GM13977 (cell line): ENCODE measurements around the gene MARK2.

Experiments used
- DNase-seq: peaks from one replicate; pipeline ENCODE4 v3.0.0; 2012; ENCODE audit warnings: low spot score
- in situ Hi-C: fragments of 300-500 bp; cut with MboI; formaldehyde crosslinking; loops from one replicate; pipeline ENCODE4 v1.12.0; 2022; ENCODE audit warnings: low sequenced_read_pairs, low pct_unique_long_range_greater_than_20kb, mixed read lengths, inconsistent platforms; ENCODE audit not compliant: unreplicated experiment
- TF ChIP-seq, protein P1 (sequence below): IDR thresholded peaks from 2 replicates; pipeline ENCODE4 v1.5.1; 2012; ENCODE audit warnings: mild to moderate bottlenecking, control low read depth; ENCODE audit not compliant: insufficient read depth; ENCODE audit errors: extremely low read depth, missing control alignments

Gene MARK2

DNA sequence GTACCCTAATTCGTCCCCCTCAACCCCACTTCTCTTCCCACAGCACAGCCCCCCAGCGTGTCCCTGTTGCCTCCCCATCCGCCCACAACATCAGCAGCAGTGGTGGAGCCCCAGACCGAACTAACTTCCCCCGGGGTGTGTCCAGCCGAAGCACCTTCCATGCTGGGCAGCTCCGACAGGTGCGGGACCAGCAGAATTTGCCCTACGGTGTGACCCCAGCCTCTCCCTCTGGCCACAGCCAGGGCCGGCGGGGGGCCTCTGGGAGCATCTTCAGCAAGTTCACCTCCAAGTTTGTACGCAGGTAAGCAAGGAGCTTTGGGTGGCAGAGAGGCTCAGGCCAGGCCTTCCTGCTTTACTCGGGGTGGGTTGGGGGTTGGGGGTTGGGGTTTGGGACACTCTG lies 65.8 kb downstream of the MARK2 start:
- TF ChIP-seq, protein P1, sequence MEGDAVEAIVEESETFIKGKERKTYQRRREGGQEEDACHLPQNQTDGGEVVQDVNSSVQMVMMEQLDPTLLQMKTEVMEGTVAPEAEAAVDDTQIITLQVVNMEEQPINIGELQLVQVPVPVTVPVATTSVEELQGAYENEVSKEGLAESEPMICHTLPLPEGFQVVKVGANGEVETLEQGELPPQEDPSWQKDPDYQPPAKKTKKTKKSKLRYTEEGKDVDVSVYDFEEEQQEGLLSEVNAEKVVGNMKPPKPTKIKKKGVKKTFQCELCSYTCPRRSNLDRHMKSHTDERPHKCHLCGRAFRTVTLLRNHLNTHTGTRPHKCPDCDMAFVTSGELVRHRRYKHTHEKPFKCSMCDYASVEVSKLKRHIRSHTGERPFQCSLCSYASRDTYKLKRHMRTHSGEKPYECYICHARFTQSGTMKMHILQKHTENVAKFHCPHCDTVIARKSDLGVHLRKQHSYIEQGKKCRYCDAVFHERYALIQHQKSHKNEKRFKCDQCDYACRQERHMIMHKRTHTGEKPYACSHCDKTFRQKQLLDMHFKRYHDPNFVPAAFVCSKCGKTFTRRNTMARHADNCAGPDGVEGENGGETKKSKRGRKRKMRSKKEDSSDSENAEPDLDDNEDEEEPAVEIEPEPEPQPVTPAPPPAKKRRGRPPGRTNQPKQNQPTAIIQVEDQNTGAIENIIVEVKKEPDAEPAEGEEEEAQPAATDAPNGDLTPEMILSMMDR = no peak
- no peak for DNase-seq
- in situ Hi-C loops = no loop called here

DNA sequence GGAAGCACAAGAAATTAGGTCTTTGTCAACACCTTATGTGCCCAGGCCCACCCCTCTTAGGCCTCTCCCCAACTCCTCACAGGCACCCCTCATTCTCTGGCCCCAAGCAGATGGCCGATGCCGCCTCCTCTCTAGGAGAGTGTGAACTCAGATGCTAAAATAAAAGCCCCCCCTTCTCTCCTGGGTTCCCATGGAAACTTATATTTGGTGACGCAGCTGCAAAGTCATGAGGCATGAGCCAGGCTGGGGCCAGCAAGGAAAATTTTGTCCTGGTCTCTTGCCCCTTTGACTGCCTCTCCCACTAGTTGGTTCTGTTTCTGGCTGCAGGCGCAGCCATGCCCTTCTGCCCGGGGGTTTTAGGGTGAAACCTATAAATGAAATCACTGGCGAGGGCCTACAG lies 66.3 kb downstream of the MARK2 start:
- no peak for DNase-seq
- in situ Hi-C loops = no loop called here
- TF ChIP-seq, protein P1 = no peak

DNA sequence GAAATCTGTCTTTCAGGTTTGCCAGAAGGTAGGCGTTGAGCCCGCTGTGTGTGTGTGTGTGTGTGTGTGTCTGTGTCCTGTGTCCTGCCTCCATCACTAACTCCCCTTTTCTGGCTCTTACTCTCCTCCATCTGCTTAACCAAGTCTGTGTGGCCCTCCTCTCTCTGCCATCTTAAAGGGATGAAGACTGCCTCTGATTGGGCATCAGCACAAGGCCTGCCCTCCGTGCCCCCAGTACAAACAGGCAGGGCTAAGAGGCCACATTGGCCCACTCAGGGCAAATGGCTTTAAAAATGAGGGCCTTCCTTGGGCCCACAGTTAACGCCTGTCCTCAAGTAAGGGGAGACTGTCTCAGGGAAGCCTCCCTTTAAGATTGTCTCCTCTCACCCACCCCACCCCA lies 67.2 kb downstream of the MARK2 start:
- TF ChIP-seq, protein P1 = no peak

GRCh38 chr11:63906585-63906984 lies 67.7 kb downstream of the MARK2 start:
- in situ Hi-C loops = no loop called here
- TF ChIP-seq, protein P1 = peak; percentile 32
- peak; percentile 74 for DNase-seq

More for the DNA sequence above, 67.2 kb downstream of the MARK2 start:
- in situ Hi-C loops = no loop called here
- DNase-seq = no peak

DNA sequence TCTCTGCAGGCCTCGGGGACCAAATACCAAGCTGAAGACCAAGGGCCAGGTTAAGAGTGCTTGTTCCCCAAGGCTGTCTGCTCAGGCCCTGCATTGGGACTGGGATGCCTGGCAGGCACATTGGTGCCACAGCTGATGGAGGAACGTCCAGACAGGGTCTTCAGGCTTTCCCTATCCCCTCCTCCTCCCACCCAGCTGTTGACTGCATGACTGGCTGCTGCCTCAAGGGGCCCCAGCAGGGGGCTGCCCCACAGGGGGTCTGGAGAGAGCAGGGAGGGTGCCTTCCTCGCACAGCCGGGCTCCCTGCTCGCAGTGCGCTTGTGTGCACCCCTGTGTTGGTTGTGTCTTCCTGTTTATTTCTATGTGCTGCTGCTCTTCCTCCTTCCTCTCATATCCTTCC lies 68.2 kb downstream of the MARK2 start:
- TF ChIP-seq, protein P1 = no peak
- in situ Hi-C loops = no loop called here
- no peak for DNase-seq

DNA sequence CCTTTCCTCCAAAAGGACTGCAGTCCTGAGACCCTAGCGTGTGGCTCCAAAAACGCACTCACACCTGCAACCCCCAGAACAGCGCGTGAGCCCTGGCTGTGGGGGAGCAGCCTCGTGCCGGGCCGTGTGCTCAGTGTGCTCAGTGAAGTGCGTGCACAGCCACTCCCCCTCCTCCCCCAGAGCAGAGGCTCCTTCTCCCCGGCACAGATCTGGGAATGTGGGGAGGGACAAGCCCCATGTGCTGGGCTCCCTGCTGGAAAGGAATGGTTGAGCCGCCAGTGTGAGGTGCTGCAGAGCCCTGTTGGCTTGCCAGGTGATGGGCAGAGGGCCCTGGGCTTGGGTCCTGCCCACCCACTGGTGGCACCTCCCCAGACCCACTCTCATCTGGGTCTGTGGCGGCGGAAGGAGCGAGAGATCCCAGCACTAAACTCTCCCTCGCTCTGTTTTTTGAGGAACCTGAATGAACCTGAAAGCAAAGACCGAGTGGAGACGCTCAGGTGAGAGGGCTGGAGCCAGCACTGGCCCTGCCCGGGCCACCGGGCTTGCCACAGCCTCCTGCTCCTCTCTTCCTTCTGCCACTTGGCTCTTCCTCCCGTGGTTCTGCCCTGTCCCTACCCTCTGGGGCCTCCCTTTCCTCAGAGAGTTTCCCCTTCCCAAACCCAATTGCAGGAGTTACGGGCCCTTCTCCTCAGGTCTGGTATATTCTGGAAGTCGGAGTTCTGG lies 69.1 kb downstream of the MARK2 start:
- TF ChIP-seq, protein P1 = no peak
- in situ Hi-C loops = no loop called here
- no peak for DNase-seq
